A673 (cell line): Measurements from ENCODE around the gene AJAP1. TPM values are rescaled to one million over a fixed set of nuclear protein-coding genes. Genes with fewer than 3 reads are reported as not detected.

Experiments used
- BruUV-seq: library from RNA; stranded (reverse); fragments of 400-500 nt; replicated peaks from 2 replicates; lab custom pipeline; 2021; lab: Mats Ljungman, UMichigan
- CTCF ChIA-PET: fragments of 300-600 bp; sonication (Branson Sonifier 250); formaldehyde crosslinking; loops from one replicate; lab custom pipeline; 2022; ENCODE audit warnings: antibody characterized with exemption; lab: Charles Lee
- POLR2A ChIA-PET: fragments of 300-600 bp; sonication (Branson Sonifier 250); formaldehyde crosslinking; loops from one replicate; lab custom pipeline; 2022; ENCODE audit warnings: antibody characterized with exemption; ENCODE audit not compliant: low non-redundant PET; lab: Charles Lee
- DNase-seq: peaks from one replicate; pipeline ENCODE4 v3.0.0-alpha.2; 2015; ENCODE audit warnings: low spot score
- H3K27ac ChIP-seq: fragments of 200-600 bp; sonication (generic); 2 replicates; pipeline ENCODE4 v1.5.1; 2016; ENCODE audit warnings: mixed run types, low read depth, mild to moderate bottlenecking, mixed read lengths, antibody characterized with exemption, low read length; ENCODE audit not compliant: poor library complexity, severe bottlenecking
- H3K27me3 ChIP-seq: fragments of 200-600 bp; sonication (generic); replicated peaks from 2 replicates; pipeline ENCODE4 v1.6.1; 2017; ENCODE audit warnings: mixed run types, low read depth, mild to moderate bottlenecking, mixed read lengths, antibody characterized with exemption, low read length; ENCODE audit not compliant: insufficient read depth, poor library complexity
- H3K36me3 ChIP-seq: fragments of 200-600 bp; sonication (generic); 2 replicates; pipeline ENCODE4 v1.6.1; 2016; ENCODE audit warnings: mixed run types, mild to moderate bottlenecking, mixed read lengths, antibody characterized with exemption, low read length; ENCODE audit not compliant: insufficient read depth, poor library complexity, severe bottlenecking
- H3K4me1 ChIP-seq: fragments of 200-600 bp; sonication (generic); 2 replicates; pipeline ENCODE4 v1.6.1; 2017; ENCODE audit warnings: mixed run types, mild to moderate bottlenecking, mixed read lengths, antibody characterized with exemption, low read length; ENCODE audit not compliant: insufficient read depth, poor library complexity, severe bottlenecking
- H3K4me3 ChIP-seq: fragments of 200-600 bp; sonication (generic); 2 replicates; pipeline ENCODE4 v1.5.1; 2016; ENCODE audit warnings: low read depth, mixed run types, mild to moderate bottlenecking, mixed read lengths, low read length; ENCODE audit not compliant: poor library complexity, severe bottlenecking
- H3K9me3 ChIP-seq: fragments of 200-600 bp; sonication (generic); 2 replicates; pipeline ENCODE4 v1.6.1; 2016; ENCODE audit warnings: mixed run types, low read depth, mild to moderate bottlenecking, mixed read lengths, antibody characterized with exemption, low read length; ENCODE audit not compliant: poor library complexity, severe bottlenecking
- EZH2 ChIP-seq: fragments of 200-600 bp; sonication (generic); IDR thresholded peaks from 2 replicates; pipeline ENCODE4 v1.6.1; 2017; ENCODE audit warnings: borderline replicate concordance, low read depth, mild to moderate bottlenecking, mixed read lengths, antibody characterized with exemption, low read length; ENCODE audit not compliant: poor library complexity, severe bottlenecking
- intact Hi-C: fragments of 100-400 bp; cut with micrococcal nuclease; formaldehyde crosslinking; loops from one replicate; pipeline ENCODE4 v1.10.0; 2022; ENCODE audit not compliant: unreplicated experiment
- total RNA-seq: library from RNA; stranded (reverse); gene quantifications from 2 replicates; pipeline ENCODE4 v1.2.3, GENCODE V29; 2021
- TF ChIP-seq, protein P1 (sequence below): fragments of 300-800, 200-600 bp; sonication (generic); conservative IDR thresholded peaks from 2 replicates; pipeline ENCODE4 v1.5.1; 2017; ENCODE audit warnings: low read depth, mild to moderate bottlenecking, antibody characterized with exemption, low read length, moderate library complexity, mixed read lengths

The AJAP1 gene
- total RNA-seq, 1 experiment from 2014 or later = not detected

DNA sequence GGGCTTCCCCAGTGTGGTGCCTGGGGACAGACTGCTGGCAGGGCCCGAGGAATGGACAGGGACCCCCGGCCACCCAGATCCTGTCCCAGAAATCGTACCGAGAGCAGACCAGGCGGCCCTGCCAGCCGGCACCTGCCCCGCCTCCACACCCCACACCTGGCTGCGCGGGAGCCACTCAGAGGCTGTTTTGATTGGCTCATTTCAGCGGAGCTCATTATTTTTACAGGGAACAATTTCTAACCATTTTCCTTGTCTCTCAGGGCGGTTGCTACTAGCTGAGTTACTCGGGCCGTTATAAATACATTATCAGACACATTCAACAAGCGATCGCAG, 39.3 kb upstream of the AJAP1 start:
- no peaks in the 10 kb centered on the region for H3K9me3 ChIP-seq
- no peak overlapping the region for H3K4me3 ChIP-seq
- TF ChIP-seq, protein P1, sequence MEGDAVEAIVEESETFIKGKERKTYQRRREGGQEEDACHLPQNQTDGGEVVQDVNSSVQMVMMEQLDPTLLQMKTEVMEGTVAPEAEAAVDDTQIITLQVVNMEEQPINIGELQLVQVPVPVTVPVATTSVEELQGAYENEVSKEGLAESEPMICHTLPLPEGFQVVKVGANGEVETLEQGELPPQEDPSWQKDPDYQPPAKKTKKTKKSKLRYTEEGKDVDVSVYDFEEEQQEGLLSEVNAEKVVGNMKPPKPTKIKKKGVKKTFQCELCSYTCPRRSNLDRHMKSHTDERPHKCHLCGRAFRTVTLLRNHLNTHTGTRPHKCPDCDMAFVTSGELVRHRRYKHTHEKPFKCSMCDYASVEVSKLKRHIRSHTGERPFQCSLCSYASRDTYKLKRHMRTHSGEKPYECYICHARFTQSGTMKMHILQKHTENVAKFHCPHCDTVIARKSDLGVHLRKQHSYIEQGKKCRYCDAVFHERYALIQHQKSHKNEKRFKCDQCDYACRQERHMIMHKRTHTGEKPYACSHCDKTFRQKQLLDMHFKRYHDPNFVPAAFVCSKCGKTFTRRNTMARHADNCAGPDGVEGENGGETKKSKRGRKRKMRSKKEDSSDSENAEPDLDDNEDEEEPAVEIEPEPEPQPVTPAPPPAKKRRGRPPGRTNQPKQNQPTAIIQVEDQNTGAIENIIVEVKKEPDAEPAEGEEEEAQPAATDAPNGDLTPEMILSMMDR = no peak
- no peak for TF ChIP-seq EZH2
- H3K27me3 ChIP-seq = peaks cover 3% of the 10 kb centered on the region
- intact Hi-C loops = no loop called here
- H3K27ac ChIP-seq = no peak overlapping the region
- DNase-seq = no peak
- CTCF ChIA-PET = no interaction called here
- H3K4me1 ChIP-seq = no peaks in the 10 kb centered on the region
- H3K36me3 ChIP-seq = no peaks in the 10 kb centered on the region
- POLR2A ChIA-PET = no interaction called here
- no TSS peak for BruUV-seq

GRCh38 chr1:4615501-4615900, 38.9 kb upstream of the AJAP1 start:
- DNase-seq = no peak
- Histone ChIP-seq H3K9me3 (no peaks in the 10 kb centered on the region), H3K36me3 (no peaks in the 10 kb centered on the region), H3K4me3 (no peak overlapping the region), H3K27me3 (peaks cover 3% of the 10 kb centered on the region), H3K27ac (no peak overlapping the region), H3K4me1 (no peaks in the 10 kb centered on the region)
- ChIA-PET CTCF (no interaction called here), POLR2A (no interaction called here)
- no peak for TF ChIP-seq EZH2
- TF ChIP-seq, protein P1 = no peak
- intact Hi-C loops = no loop called here
- BruUV-seq = no TSS peak

- Histone ChIP-seq H3K4me3 (no peak overlapping the region), H3K9me3 (no peaks in the 10 kb centered on the region), H3K36me3 (no peaks in the 10 kb centered on the region), H3K27ac (no peak overlapping the region), H3K4me1 (no peaks in the 10 kb centered on the region), H3K27me3 (peaks cover 3% of the 10 kb centered on the region)
- no peak for DNase-seq
- ChIA-PET POLR2A (no interaction called here), CTCF (no interaction called here)
- no TSS peak for BruUV-seq
- TF ChIP-seq EZH2 = no peak
- TF ChIP-seq, protein P1 = no peak
- intact Hi-C loops = no loop called here
Measured at GRCh38 chr1:4616831-4617465, 37.5 kb upstream of the AJAP1 start.
